Esophagus muscularis mucosa (tissue), 4 donors: Measurements from ENCODE around the gene UBE2QL1.

Experiments
- EP300 ChIP-seq: sonication (generic); formaldehyde crosslinking; IDR thresholded peaks from one replicate; pipeline ENCODE4 v1.6.1; 2017; ENCODE audit warnings: antibody characterized with exemption
- POLR2A ChIP-seq: fragments of 450-650 bp; IDR thresholded peaks from one replicate; pipeline ENCODE4 v1.6.1; 2017; ENCODE audit warnings: antibody characterized with exemption, moderate library complexity, mild to moderate bottlenecking, low read depth
- TF ChIP-seq, protein P1 (sequence below), 3 experiments: fragments of 200-600 bp in 2 of 3; fragments of 450-650 bp in 1 of 3; sonication (generic) in 2 of 3; IDR thresholded peaks; one replicate each; pipeline ENCODE4 v1.5.1; 2017 to 2019; ENCODE audit warnings: antibody characterized with exemption in 3 of 3, mild to moderate bottlenecking in 2 of 3, moderate library complexity in 1 of 3

DNA sequence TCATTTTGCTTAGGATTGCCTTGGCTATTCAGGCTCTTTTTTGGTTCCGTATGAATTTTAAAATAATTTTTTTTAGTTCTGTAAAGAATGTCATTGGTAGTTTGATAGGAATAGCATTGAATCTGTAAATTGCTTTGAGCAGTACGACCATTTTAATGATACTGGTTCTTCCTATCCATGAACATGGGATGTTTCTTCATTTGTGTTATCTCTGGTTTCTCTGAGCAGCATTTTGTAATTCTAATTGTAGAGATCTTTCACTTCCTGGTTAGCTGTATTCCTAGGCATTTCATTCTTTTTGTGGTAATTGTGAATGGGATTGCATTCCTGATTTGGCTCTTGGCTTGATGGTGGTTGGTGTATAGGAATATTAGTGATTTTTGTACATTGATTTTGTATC lies 6.3 kb upstream of the UBE2QL1 start:
- TF ChIP-seq, protein P1, sequence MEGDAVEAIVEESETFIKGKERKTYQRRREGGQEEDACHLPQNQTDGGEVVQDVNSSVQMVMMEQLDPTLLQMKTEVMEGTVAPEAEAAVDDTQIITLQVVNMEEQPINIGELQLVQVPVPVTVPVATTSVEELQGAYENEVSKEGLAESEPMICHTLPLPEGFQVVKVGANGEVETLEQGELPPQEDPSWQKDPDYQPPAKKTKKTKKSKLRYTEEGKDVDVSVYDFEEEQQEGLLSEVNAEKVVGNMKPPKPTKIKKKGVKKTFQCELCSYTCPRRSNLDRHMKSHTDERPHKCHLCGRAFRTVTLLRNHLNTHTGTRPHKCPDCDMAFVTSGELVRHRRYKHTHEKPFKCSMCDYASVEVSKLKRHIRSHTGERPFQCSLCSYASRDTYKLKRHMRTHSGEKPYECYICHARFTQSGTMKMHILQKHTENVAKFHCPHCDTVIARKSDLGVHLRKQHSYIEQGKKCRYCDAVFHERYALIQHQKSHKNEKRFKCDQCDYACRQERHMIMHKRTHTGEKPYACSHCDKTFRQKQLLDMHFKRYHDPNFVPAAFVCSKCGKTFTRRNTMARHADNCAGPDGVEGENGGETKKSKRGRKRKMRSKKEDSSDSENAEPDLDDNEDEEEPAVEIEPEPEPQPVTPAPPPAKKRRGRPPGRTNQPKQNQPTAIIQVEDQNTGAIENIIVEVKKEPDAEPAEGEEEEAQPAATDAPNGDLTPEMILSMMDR (IDR thresholded peaks at IDR 0.05): no peak
- TF ChIP-seq POLR2A: no peak
- TF ChIP-seq EP300: no peak
